Transverse colon (tissue), 4 donors: ENCODE measurements around the gene XRN2. TPM values are rescaled to one million over a fixed set of nuclear protein-coding genes. Genes with fewer than 3 reads are reported as not detected.

Experiments used
- DNase-seq: peaks from one replicate; pipeline ENCODE4 v3.0.0-alpha.2; 2019
- H3K27ac ChIP-seq, 4 donors: fragments of 200-600 bp; sonication (generic); 2 replicates each; pipeline ENCODE4 v1.5.1; 2016 to 2018; ENCODE audit warnings: inconsistent platforms in 4 of 4
- H3K27me3 ChIP-seq: fragments of 200-600 bp; sonication (generic); 2 replicates; pipeline ENCODE4 v1.5.1; 2017; ENCODE audit warnings: inconsistent platforms
- H3K36me3 ChIP-seq, 4 donors: fragments of 200-600 bp; sonication (generic); 2 replicates each; pipeline ENCODE4 v1.5.1; 2017 to 2019; ENCODE audit warnings: inconsistent platforms in 4 of 4
- H3K4me1 ChIP-seq, 4 donors: fragments of 200-600 bp; sonication (generic); 2 replicates each; pipeline ENCODE4 v1.5.1; 2017 to 2020; ENCODE audit warnings: inconsistent platforms in 4 of 4
- H3K4me3 ChIP-seq, 4 donors: fragments of 200-600 bp; sonication (generic); 1 replicate in 1 of 4; 2 replicates in 3 of 4; pipeline versions ENCODE4 v1.5.1 to v1.6.1; 2017 to 2019; ENCODE audit warnings: inconsistent platforms in 4 of 4
- H3K9me3 ChIP-seq, 2 donors: fragments of 200-600 bp; sonication (generic); 2 replicates each; pipeline ENCODE4 v1.5.1; 2017 to 2019; ENCODE audit warnings: inconsistent platforms in 2 of 2
- EP300 ChIP-seq: sonication (generic); formaldehyde crosslinking; IDR thresholded peaks from one replicate; pipeline ENCODE4 v1.6.1; 2017; ENCODE audit warnings: antibody characterized with exemption, low read depth
- POLR2A ChIP-seq: fragments of 450-650 bp; IDR thresholded peaks from one replicate; pipeline ENCODE4 v1.6.1; 2016; ENCODE audit warnings: antibody characterized with exemption, mild to moderate bottlenecking, moderate library complexity
- POLR2AphosphoS5 ChIP-seq, 3 donors: sonication (generic); formaldehyde crosslinking; IDR thresholded peaks; one replicate each; pipeline ENCODE4 v1.6.1; 2016; ENCODE audit warnings: antibody characterized with exemption in 3 of 3
- WGBS, 2 donors: methylation state at CpG; one replicate each; pipeline ENCODE4 v1.1.5; 2018; ENCODE audit warnings: low coverage in 1 of 2; 5-methylcytosine and 5-hydroxymethylcytosine counted together
- in situ Hi-C, 4 donors: fragments of 200-750 bp; cut with MboI; loops; one replicate each; pipeline versions ENCODE4 v1.15.0 to v1.15.1; 2017; ENCODE audit warnings: low sequenced_read_pairs in 3 of 4, low pct_ligation_motif_present in 1 of 4, low pct_unique_long_range_greater_than_20kb in 1 of 4
- intact Hi-C: fragments of 100-400 bp; cut with DNase I; formaldehyde crosslinking; loops from one replicate; pipeline ENCODE4 v1.15.1; 2023; ENCODE audit warnings: low total_unique reads
- total RNA-seq, 4 donors: library from RNA; depleted of rRNA; stranded (reverse); fragments of >200 nt; gene quantifications; one replicate each; pipeline ENCODE4 v1.1.0, GENCODE V29; 2016
- TF ChIP-seq, protein P1 (sequence below), 5 experiments: fragments of 200-600 bp in 3 of 5; fragments of 450-650 bp in 2 of 5; sonication (generic) in 3 of 5; IDR thresholded peaks; 1 replicate in 2 of 5; 2 replicates in 3 of 5; pipeline ENCODE4 v1.5.1; 2016 to 2017; ENCODE audit warnings: antibody characterized with exemption in 5 of 5, inconsistent platforms in 3 of 5, mild to moderate bottlenecking in 2 of 5, moderate library complexity in 1 of 5

Gene XRN2
- total RNA-seq, 4 donors from 2014 or later: 16.1 to 46.4 (median 30.3) TPM

DNA sequence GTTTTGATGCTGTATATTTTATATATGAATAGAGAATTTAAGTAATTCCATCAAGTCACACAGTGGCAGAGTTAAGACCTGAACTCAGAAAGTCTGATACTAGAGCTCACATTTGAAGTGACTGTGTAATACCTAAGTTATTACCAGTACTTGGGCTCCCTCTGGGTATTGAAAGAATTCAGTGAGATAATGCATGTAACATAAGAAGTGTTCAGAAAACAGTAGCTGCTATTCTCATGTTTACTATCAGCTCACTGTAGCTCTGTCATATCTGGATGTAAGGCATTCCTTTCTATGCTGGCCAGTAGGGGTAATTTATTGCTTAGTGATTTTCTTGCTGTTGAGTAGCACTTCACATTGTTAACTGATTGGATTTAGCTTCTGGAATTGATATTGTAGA lies 49.6 kb downstream of the XRN2 start:
- H3K4me3 ChIP-seq: no peak overlapping the region
- no peak overlapping the region for H3K27ac ChIP-seq
- no peaks in the 10 kb centered on the region for H3K9me3 ChIP-seq
- in situ Hi-C loops (no loop called here), intact Hi-C loops (no loop called here)
- H3K4me1 ChIP-seq: peaks cover 0 to 5% (median 0%) of the 10 kb centered on the region in 4 donors
- H3K27me3 ChIP-seq: no peaks in the 10 kb centered on the region
- no peak for TF ChIP-seq POLR2A
- no peak for TF ChIP-seq EP300
- TF ChIP-seq POLR2AphosphoS5 (IDR thresholded peaks at IDR 0.05): no peak
- TF ChIP-seq, protein P1, sequence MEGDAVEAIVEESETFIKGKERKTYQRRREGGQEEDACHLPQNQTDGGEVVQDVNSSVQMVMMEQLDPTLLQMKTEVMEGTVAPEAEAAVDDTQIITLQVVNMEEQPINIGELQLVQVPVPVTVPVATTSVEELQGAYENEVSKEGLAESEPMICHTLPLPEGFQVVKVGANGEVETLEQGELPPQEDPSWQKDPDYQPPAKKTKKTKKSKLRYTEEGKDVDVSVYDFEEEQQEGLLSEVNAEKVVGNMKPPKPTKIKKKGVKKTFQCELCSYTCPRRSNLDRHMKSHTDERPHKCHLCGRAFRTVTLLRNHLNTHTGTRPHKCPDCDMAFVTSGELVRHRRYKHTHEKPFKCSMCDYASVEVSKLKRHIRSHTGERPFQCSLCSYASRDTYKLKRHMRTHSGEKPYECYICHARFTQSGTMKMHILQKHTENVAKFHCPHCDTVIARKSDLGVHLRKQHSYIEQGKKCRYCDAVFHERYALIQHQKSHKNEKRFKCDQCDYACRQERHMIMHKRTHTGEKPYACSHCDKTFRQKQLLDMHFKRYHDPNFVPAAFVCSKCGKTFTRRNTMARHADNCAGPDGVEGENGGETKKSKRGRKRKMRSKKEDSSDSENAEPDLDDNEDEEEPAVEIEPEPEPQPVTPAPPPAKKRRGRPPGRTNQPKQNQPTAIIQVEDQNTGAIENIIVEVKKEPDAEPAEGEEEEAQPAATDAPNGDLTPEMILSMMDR (IDR thresholded peaks at IDR 0.05): no peak
- DNase-seq: no peak
- H3K36me3 ChIP-seq: peaks cover 0 to 31% (median 14%) of the 10 kb centered on the region in 4 donors

GRCh38 chr20:21353236-21353635 lies 50.1 kb downstream of the XRN2 start:
- Histone ChIP-seq H3K4me3 (no peak overlapping the region), H3K27me3 (no peaks in the 10 kb centered on the region), H3K4me1 (peaks cover 0 to 5% (median 0%) of the 10 kb centered on the region in 4 donors), H3K27ac (no peak overlapping the region), H3K36me3 (peaks cover 0 to 28% (median 11%) of the 10 kb centered on the region in 4 donors), H3K9me3 (no peaks in the 10 kb centered on the region)
- WGBS, 2 donors: 100% methylated on average over 1 of the region's 1 CpG
- in situ Hi-C loops: no loop called here
- intact Hi-C loops: no loop called here
- TF ChIP-seq, protein P1 (IDR thresholded peaks at IDR 0.05): no peak
- TF ChIP-seq POLR2AphosphoS5 (IDR thresholded peaks at IDR 0.05) (no peak), POLR2A (no peak), EP300 (no peak)
- DNase-seq: no peak

- 0 to 44% methylated on average over 1 of the region's 1 CpG for WGBS, 2 donors
- Histone ChIP-seq H3K4me3 (no peak overlapping the region), H3K9me3 (no peaks in the 10 kb centered on the region), H3K27ac (no peak overlapping the region), H3K4me1 (peaks cover 0 to 12% (median 0%) of the 10 kb centered on the region in 4 donors), H3K36me3 (peaks cover 0 to 20% (median 7%) of the 10 kb centered on the region in 4 donors), H3K27me3 (no peaks in the 10 kb centered on the region)
- TF ChIP-seq POLR2AphosphoS5 (IDR thresholded peaks at IDR 0.05): no peak
- TF ChIP-seq, protein P1 (IDR thresholded peaks at IDR 0.05): no peak
- no peak for TF ChIP-seq EP300
- TF ChIP-seq POLR2A: no peak
- intact Hi-C loops (no loop called here), in situ Hi-C loops (no loop called here)
- DNase-seq: no peak
These were observed 52.9 kb downstream of the XRN2 start for GRCh38 chr20:21355981-21356380.

DNA sequence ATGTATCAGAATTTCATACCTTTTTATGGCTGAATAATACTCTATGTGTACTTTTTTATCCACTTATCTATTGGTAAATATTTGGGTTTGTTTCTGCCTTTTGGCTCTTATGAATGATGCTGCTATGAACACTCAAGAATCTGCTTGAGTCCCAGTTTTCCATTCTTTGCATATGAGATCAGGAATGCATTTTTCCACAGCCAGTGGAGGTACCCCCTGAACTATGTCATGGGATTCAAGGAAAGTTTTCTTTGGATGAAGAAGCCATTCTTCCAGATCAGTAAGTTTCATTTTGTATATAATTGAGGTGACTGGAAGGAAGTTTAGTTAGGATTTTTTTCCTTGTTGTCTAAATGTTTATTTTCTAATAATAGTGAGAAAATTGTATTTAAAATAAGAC lies 53.3 kb downstream of the XRN2 start:
- in situ Hi-C loops (no loop called here), intact Hi-C loops (no loop called here)
- no peak overlapping the region for H3K27ac ChIP-seq
- TF ChIP-seq EP300: no peak
- H3K4me1 ChIP-seq: peaks cover 0 to 12% (median 2%) of the 10 kb centered on the region in 4 donors
- DNase-seq: no peak
- no peaks in the 10 kb centered on the region for H3K27me3 ChIP-seq
- peaks cover 0 to 20% (median 7%) of the 10 kb centered on the region in 4 donors for H3K36me3 ChIP-seq
- H3K4me3 ChIP-seq: no peak overlapping the region
- no peaks in the 10 kb centered on the region for H3K9me3 ChIP-seq

GRCh38 chr20:21357844-21358243 lies 54.7 kb downstream of the XRN2 start:
- Histone ChIP-seq H3K27me3 (no peaks in the 10 kb centered on the region), H3K9me3 (no peaks in the 10 kb centered on the region), H3K36me3 (peaks cover 0 to 20% (median 7%) of the 10 kb centered on the region in 4 donors), H3K4me1 (peaks cover 0 to 12% (median 2%) of the 10 kb centered on the region in 4 donors), H3K4me3 (no peak overlapping the region), H3K27ac (no peak overlapping the region)
- WGBS, 2 donors: 38 to 52% methylated on average over 1 of the region's 1 CpG
- in situ Hi-C loops: no loop called here
- intact Hi-C loops: no loop called here
- TF ChIP-seq POLR2AphosphoS5 (IDR thresholded peaks at IDR 0.05) (no peak), EP300 (no peak), POLR2A (no peak)
- TF ChIP-seq, protein P1 (IDR thresholded peaks at IDR 0.05): no peak
- DNase-seq: no peak
